ENCODE data around the gene HINT1.

DNA sequence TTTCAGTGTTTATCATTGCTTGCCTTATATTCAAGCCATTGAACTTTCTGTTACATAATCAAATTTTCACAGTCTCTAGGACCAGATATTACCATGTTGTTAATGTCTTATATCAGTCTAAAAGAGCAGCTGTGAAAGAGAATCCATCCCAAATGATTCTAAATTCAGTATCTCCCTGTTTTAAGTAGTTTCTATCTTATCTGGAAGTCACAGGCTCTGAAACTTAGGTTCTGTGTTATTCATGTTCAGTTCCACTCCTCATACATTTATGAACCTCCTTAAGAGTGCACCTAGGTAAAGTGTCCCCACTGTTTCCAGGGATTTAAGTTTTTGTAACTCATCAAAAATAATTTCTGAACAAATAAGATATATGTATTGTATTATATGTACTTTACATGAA lies 15.4 kb upstream of the HINT1 start:
- TF ChIP-seq POLR2A (IDR thresholded peaks at IDR 0.05; ENCODE audit: low read length) (no peak), GATA1 (IDR thresholded peaks at IDR 0.05; ENCODE audit: low read depth, low read length) (no peak)
